ENCODE measurements around the gene OGFOD3. TPM values are rescaled to one million over a fixed set of nuclear protein-coding genes. Genes with fewer than 3 reads are reported as not detected.
"Not testable (repeated sequence)": the region's sequence is repeated elsewhere in the genome, so short reads cannot be mapped to it uniquely, and the experiment has no call there.

The OGFOD3 gene
- 10 to 100 TPM; 27.1 to 30.5 TPM for total RNA-seq

- Mint-ChIP-seq H3K9me3 (ENCODE audit: low read depth) (no peaks in the 10 kb centered on the region), H3K27me3 (no peaks in the 10 kb centered on the region), H3K4me1 (peaks cover 25% of the 10 kb centered on the region), H3K36me3 (peaks cover 23% of the 10 kb centered on the region), H3K27ac (peak within 1 kb of the TSS; percentile 89), H3K4me3 (peak within 1 kb of the TSS; percentile 80)
- CTCF ChIA-PET: interaction anchor here (0.6 to 1.7 kb wide), 8 partner anchors 17 to 399 kb away, joined by 3 to 7 read pairs (median 4); partner anchors contain the start of genes CSNK1D and TEX19
- peak; percentile 91 for ATAC-seq
- DNase-seq: peak; percentile 88
These were observed at the start of gene OGFOD3, which contains the start of gene HEXD for GRCh38 chr17:82418001-82418986. Gene OGFOD3, minus strand, starts transcription at chr17:82418586. Its CDS starts 101 bp downstream, at chr17:82418485. Gene HEXD, plus strand, starts transcription at chr17:82418347. Its CDS starts 1,453 bp downstream, at chr17:82419800.

GRCh38 chr17:82465023-82465603 is 46.7 kb upstream of the OGFOD3 start:
- Mint-ChIP-seq H3K9me3 (ENCODE audit: low read depth) (no peaks in the 10 kb centered on the region), H3K4me1 (peaks cover 33% of the 10 kb centered on the region), H3K27me3 (no peaks in the 10 kb centered on the region), H3K36me3 (peaks cover 66% of the 10 kb centered on the region), H3K4me3 (no peak overlapping the region), H3K27ac (no peak overlapping the region)
- ATAC-seq (no peak), DNase-seq (no peak)
- CTCF ChIA-PET: no interaction called here

DNA sequence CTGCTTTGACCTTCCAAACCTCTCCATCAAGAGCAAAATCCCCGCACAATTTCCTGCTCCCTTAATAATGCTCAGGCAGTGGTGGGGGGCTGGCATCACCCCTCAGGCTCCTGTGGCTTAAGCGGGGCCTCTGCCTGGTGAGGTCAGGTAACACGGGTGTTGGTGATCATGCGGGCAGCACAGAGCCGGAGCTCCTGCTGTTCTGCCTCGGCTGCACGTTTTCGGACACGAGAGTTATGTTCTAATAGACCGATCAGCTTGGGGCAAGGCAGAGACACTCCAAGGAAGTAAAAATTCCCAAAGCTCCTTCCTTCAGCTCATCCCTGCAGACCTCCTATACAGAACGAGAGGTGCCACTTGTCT is 46.2 kb upstream of the OGFOD3 start:
- H3K27ac Mint-ChIP-seq: no peak overlapping the region
- CTCF ChIA-PET: no interaction called here
- no peaks in the 10 kb centered on the region for H3K27me3 Mint-ChIP-seq
- DNase-seq: no peak
- peaks cover 65% of the 10 kb centered on the region for H3K36me3 Mint-ChIP-seq
- H3K9me3 Mint-ChIP-seq (ENCODE audit: low read depth): no peaks in the 10 kb centered on the region
- no peak for ATAC-seq
- H3K4me3 Mint-ChIP-seq: no peak overlapping the region
- peaks cover 36% of the 10 kb centered on the region for H3K4me1 Mint-ChIP-seq

- CTCF ChIA-PET: no interaction called here
- ATAC-seq (no peak), DNase-seq (no peak)
- H3K9me3 Mint-ChIP-seq (ENCODE audit: low read depth): no peaks in the 10 kb centered on the region
- no peak overlapping the region for H3K4me3 Mint-ChIP-seq
- H3K36me3 Mint-ChIP-seq: peaks cover 65% of the 10 kb centered on the region
- no peaks in the 10 kb centered on the region for H3K27me3 Mint-ChIP-seq
- peaks cover 39% of the 10 kb centered on the region for H3K4me1 Mint-ChIP-seq
- H3K27ac Mint-ChIP-seq: no peak overlapping the region
These were observed 45.7 kb upstream of the OGFOD3 start for GRCh38 chr17:82463925-82464566.

DNA sequence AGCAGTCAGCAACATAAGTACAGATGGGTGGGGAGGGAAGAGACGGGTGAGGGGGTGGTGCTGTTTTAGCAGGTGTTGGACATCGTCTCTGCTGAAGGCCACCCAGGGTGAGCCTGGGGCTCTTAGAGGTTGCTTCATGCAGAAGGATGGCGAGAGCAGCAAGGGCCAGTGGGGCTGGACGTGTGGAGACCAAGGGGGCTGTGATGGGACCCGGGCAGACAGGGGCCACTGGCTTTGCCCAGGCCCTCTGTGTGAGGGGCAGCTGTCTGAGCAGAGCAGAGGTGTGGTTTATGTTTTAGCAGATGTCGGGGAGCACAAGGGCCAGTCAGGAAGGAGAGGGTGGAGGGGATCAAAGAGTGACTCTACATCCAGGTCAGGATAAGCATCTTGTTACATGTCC is 45.0 kb upstream of the OGFOD3 start:
- ATAC-seq: no peak
- DNase-seq: no peak
- CTCF ChIA-PET: no interaction called here
- Mint-ChIP-seq H3K27me3 (no peaks in the 10 kb centered on the region), H3K4me3 (no peak overlapping the region), H3K9me3 (ENCODE audit: low read depth) (no peaks in the 10 kb centered on the region), H3K36me3 (peaks cover 60% of the 10 kb centered on the region), H3K27ac (no peak overlapping the region), H3K4me1 (peaks cover 35% of the 10 kb centered on the region)

GRCh38 chr17:82461827-82462524 is 43.6 kb upstream of the OGFOD3 start:
- Mint-ChIP-seq H3K27me3 (no peaks in the 10 kb centered on the region), H3K4me1 (peaks cover 45% of the 10 kb centered on the region), H3K4me3 (no peak overlapping the region), H3K27ac (no peak overlapping the region), H3K36me3 (peaks cover 55% of the 10 kb centered on the region), H3K9me3 (ENCODE audit: low read depth) (no peaks in the 10 kb centered on the region)
- CTCF ChIA-PET: interaction anchor here (1.3 kb wide), 1 partner anchor 89 kb away, joined by 3 read pairs; no protein-coding TSS in a partner anchor
- DNase-seq (no peak), ATAC-seq (no peak)

DNA sequence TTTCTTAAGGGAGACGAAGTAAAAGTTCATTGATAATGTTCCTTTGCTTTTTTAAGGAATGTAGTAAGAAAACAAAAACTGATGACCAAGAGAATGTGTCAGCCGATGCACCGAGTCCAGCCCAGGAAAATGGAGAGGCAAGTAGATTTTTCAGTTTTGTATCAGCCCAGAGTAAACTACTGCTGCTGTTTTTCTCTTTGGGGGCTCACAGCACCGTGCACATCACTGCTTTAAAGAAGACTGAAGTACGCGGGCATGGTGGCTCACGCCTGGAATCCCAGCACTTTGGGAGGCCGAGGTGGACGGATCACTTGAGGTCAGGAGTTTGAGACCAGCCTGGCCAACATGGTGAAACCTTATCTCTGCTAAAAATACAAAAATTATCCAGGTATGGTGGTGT is 41.5 kb upstream of the OGFOD3 start:
- Mint-ChIP-seq H3K36me3 (peaks cover 49% of the 10 kb centered on the region), H3K4me1 (peaks cover 52% of the 10 kb centered on the region)
- not testable (repeated sequence) for H3K27me3 Mint-ChIP-seq; H3K9me3 Mint-ChIP-seq (ENCODE audit: low read depth); ATAC-seq; DNase-seq; H3K4me3 Mint-ChIP-seq; H3K27ac Mint-ChIP-seq
- CTCF ChIA-PET: interaction anchor here (0.6 kb wide), 1 partner anchor 735 kb away, joined by 3 read pairs; no protein-coding TSS in a partner anchor

GRCh38 chr17:82458885-82459424 is 40.6 kb upstream of the OGFOD3 start:
- Mint-ChIP-seq H3K4me1 (peaks cover 44% of the 10 kb centered on the region), H3K27ac (peak overlapping the region; percentile 90), H3K9me3 (ENCODE audit: low read depth) (no peaks in the 10 kb centered on the region), H3K27me3 (no peaks in the 10 kb centered on the region), H3K4me3 (peak overlapping the region; percentile 93), H3K36me3 (peaks cover 44% of the 10 kb centered on the region)
- DNase-seq (peak; percentile 66), ATAC-seq (no peak)
- CTCF ChIA-PET: no interaction called here

GRCh38 chr17:82458179-82458884 is 39.9 kb upstream of the OGFOD3 start, which contains the start of gene NARF:
Gene NARF, plus strand, starts transcription at chr17:82458741. Its CDS starts 63 bp downstream, at chr17:82458804.
- DNase-seq (peak; percentile 98), ATAC-seq (peak; percentile 97)
- no peaks in the 10 kb centered on the region for H3K9me3 Mint-ChIP-seq (ENCODE audit: low read depth)
- H3K4me1 Mint-ChIP-seq: peaks cover 41% of the 10 kb centered on the region
- peak within 1 kb of the TSS; percentile 93 for H3K4me3 Mint-ChIP-seq
- CTCF ChIA-PET: interaction anchor here (1.1 to 1.6 kb wide), 2 partner anchors 9 to 36 kb away, joined by 5 read pairs; no protein-coding TSS in a partner anchor
- peaks cover 41% of the 10 kb centered on the region for H3K36me3 Mint-ChIP-seq
- no peaks in the 10 kb centered on the region for H3K27me3 Mint-ChIP-seq
- peak within 1 kb of the TSS; percentile 95 for H3K27ac Mint-ChIP-seq

DNA sequence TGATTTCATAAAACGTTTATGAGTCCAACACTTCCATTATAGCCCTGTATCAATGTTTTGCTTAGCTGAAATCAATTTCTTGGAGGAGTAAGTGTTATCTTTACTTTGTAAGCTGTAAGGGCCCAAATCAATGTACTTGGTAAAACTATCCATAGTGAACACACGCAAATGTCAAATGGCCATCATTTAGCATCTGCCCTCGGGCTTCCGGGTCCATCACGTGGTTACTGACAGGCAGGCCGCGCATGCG is 39.5 kb upstream of the OGFOD3 start:
- Mint-ChIP-seq H3K4me3 (peak overlapping the region; percentile 93), H3K36me3 (peaks cover 41% of the 10 kb centered on the region)

DNA sequence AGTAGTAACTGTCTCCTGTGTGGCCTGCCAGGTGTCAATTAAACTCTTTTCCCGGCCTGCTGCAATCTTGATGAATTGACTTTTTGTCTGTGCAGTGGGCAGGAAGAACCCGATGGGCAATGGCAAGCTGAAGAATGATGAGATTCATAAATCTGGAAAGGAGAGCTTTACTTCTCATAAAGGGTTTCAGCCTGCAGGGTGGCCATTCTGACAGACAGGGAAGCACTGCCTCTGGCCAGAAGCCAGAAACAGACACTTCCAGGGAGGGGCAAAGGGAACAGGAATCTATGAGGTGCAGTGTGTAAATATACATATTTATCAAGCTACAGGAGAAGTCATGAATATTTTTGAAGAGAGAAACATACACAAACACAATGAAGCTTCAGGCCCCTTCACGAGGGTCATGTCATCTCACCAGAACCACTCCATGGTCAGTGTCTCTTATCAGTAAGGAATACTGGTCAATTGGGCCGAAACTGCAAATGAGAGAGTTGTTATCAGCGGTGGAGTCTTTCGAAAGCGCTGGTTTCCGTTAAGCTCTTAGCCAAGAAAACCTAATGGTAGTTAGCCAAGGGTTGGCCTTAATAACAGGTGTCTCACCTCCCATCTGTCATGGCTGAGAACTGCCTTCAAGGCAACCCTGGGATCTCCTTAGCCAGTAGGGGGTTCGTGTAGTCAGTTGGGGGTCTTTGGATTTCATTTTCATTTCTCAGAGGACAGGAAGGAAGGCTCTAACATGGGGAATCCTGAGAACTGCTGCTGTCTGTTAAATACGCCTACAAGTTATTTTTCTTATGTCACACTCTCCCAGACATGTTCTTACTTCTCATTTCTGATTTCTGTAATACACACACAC is 38.9 kb upstream of the OGFOD3 start:
- H3K27ac Mint-ChIP-seq: peak overlapping the region; percentile 95
- no peaks in the 10 kb centered on the region for H3K27me3 Mint-ChIP-seq
- H3K4me1 Mint-ChIP-seq: peaks cover 42% of the 10 kb centered on the region
- no peaks in the 10 kb centered on the region for H3K9me3 Mint-ChIP-seq (ENCODE audit: low read depth)
- peak; percentile 41 for DNase-seq
- no peak for ATAC-seq
- H3K36me3 Mint-ChIP-seq: peaks cover 39% of the 10 kb centered on the region
- CTCF ChIA-PET: interaction anchor here (0.9 to 1.6 kb wide), 3 partner anchors 8 to 108 kb away, joined by 3 to 5 read pairs (median 5); no protein-coding TSS in a partner anchor
- peak overlapping the region; percentile 93 for H3K4me3 Mint-ChIP-seq

More for the DNA sequence above, 39.5 kb upstream of the OGFOD3 start:
- Mint-ChIP-seq H3K9me3 (ENCODE audit: low read depth) (no peaks in the 10 kb centered on the region), H3K27ac (peak overlapping the region; percentile 95), H3K4me1 (peaks cover 43% of the 10 kb centered on the region), H3K27me3 (no peaks in the 10 kb centered on the region)
- CTCF ChIA-PET: interaction anchor here (0.9 to 1.6 kb wide), 3 partner anchors 9 to 108 kb away, joined by 3 to 5 read pairs (median 5); no protein-coding TSS in a partner anchor
- no peak for ATAC-seq
- DNase-seq: no peak

Data from activated CD8-positive, alpha-beta memory T cell treated with anti-CD3 and anti-CD28 coated beads, Interleukin-2, amount 10 ng/mL, durations not matched to agents 7 days and 5 days (primary cell).